Keratinocyte (primary cell): Measurements from ENCODE around the gene GPC3.

Source experiments
- CTCF ChIP-seq, 3 experiments: IDR thresholded peaks in 1 of 3; conservative IDR thresholded peaks in 1 of 3; optimal IDR thresholded peaks in 1 of 3; 2 replicates in 2 of 3; 3 replicates in 1 of 3; pipeline versions ENCODE3 to v1.5.1; 2011; ENCODE audit warnings: low read length in 3 of 3, mild to moderate bottlenecking in 3 of 3, moderate library complexity in 2 of 3, control low read depth in 1 of 3, inconsistent platforms in 1 of 3; ENCODE audit not compliant: insufficient read depth in 2 of 3; ENCODE audit errors: extremely low read depth in 1 of 3
- EZH2 ChIP-seq: IDR thresholded peaks from one replicate; pipeline ENCODE4 v1.6.1; 2012; ENCODE audit warnings: inconsistent platforms, mild to moderate bottlenecking, low read length, moderate library complexity

GRCh38 chrX:133846311-133846710 is 139.1 kb downstream of the GPC3 start:
- TF ChIP-seq CTCF (optimal IDR thresholded peaks at IDR 0.05 in 1 of 3, IDR thresholded peaks at IDR 0.05 in 1 of 3, conservative IDR thresholded peaks at IDR 0.05 in 1 of 3; ENCODE audit: extremely low read depth in 1 of 3, insufficient read depth in 2 of 3, low read length in 3 of 3), result no peak
- TF ChIP-seq EZH2, result no peak
